HepG2 (cell line): ENCODE results near the gene CPE. TPM values are rescaled to one million over a fixed set of nuclear protein-coding genes. Genes with fewer than 3 reads are reported as not detected.
A peak's percentile ranks its signal among the peaks of the same experiment; 100 is the strongest.

ENCODE experiments used
- ATAC-seq: fragments of 200-7000 bp; cut with Tn5 transposase; 3 replicates; pipeline ENCODE4 v1.9.1; 2020; ENCODE audit warnings: mild to moderate bottlenecking, moderate library complexity
- BruUV-seq: library from RNA; stranded (reverse); fragments of 400-500 nt; replicated peaks from 2 replicates; lab custom pipeline; 2021; lab: Mats Ljungman, UMichigan
- CTCF ChIA-PET: fragments of 300-600 bp; formaldehyde crosslinking; extraction: SDS; loops from one replicate; lab custom pipeline; 2021; ENCODE audit warnings: low total read pairs, inconsistent platforms, low intra/inter-chr PET ratio; lab: Yijun Ruan, JAX
- POLR2A ChIA-PET: fragments of 350-600 bp; sonication (Branson Sonifier 250); formaldehyde crosslinking; loops from one replicate; lab custom pipeline; 2020; ENCODE audit warnings: antibody characterized with exemption, inconsistent platforms; lab: Yijun Ruan, JAX
- DNase-seq: peaks from one replicate; pipeline ENCODE4 v3.0.0-alpha.2; 2015; ENCODE audit warnings: low spot score
- FAIRE-seq: peaks from 3 replicates; lab custom pipeline; 2011; peaks lifted over from hg19 to GRCh38; lab: Jason Lieb, UNC
- H2AFZ ChIP-seq: one replicate; pipeline ENCODE4 v1.6.1; 2011; ENCODE audit warnings: low read length, inconsistent platforms
- H3K27ac ChIP-seq: fragments of 300-600 bp; 3 replicates; pipeline ENCODE4 v1.8.0; 2011; ENCODE audit warnings: mixed run types, mild to moderate bottlenecking, mixed read lengths, low read length, inconsistent platforms; ENCODE audit not compliant: insufficient read depth; ENCODE audit errors: extremely low read length
- H3K27me3 ChIP-seq, 2 experiments: fragments of 200-600 bp in 1 of 2; 2 replicates in 1 of 2; 3 replicates in 1 of 2; pipeline versions ENCODE4 v1.6.0 to v1.8.0; 2011; ENCODE audit warnings: low read length in 2 of 2, mild to moderate bottlenecking in 2 of 2, moderate library complexity in 2 of 2, inconsistent platforms in 1 of 2; ENCODE audit not compliant: insufficient read depth in 2 of 2, control insufficient read depth in 1 of 2
- H3K36me3 ChIP-seq, 2 experiments: fragments of 200-600 bp in 1 of 2; replicated peaks in 1 of 2; 2 replicates in 1 of 2; 3 replicates in 1 of 2; pipeline versions ENCODE4 v1.5.1 to v1.8.0; 2011; ENCODE audit warnings: low read length in 2 of 2, inconsistent platforms in 1 of 2; ENCODE audit not compliant: insufficient read depth in 2 of 2, control insufficient read depth in 1 of 2
- H3K4me1 ChIP-seq: 2 replicates; pipeline ENCODE4 v1.5.1; 2012; ENCODE audit warnings: low read length, inconsistent platforms; ENCODE audit not compliant: insufficient read depth
- H3K4me2 ChIP-seq: 2 replicates; pipeline ENCODE4 v1.6.0; 2011; ENCODE audit warnings: low read depth, low read length, inconsistent platforms
- H3K4me3 ChIP-seq, 3 experiments: fragments of 200-600 bp in 1 of 3; sonication (generic), shearing (Covaris generic) in 1 of 3; replicated peaks in 1 of 3; 2 replicates each; pipeline ENCODE4 v1.5.1; 2011 to 2016; ENCODE audit warnings: low read length in 3 of 3, inconsistent platforms in 2 of 3, low read depth in 2 of 3, mild to moderate bottlenecking in 2 of 3, control low read depth in 1 of 3, mixed read lengths in 1 of 3; ENCODE audit not compliant: insufficient read depth in 1 of 3
- H3K79me2 ChIP-seq: one replicate; pipeline ENCODE4 v1.6.1; 2011; ENCODE audit warnings: low read length, inconsistent platforms; ENCODE audit not compliant: insufficient read depth
- H3K9ac ChIP-seq: 2 replicates; pipeline ENCODE4 v1.6.0; 2011; ENCODE audit warnings: mild to moderate bottlenecking, low read depth, low read length, inconsistent platforms; ENCODE audit not compliant: insufficient read depth
- H3K9me3 ChIP-seq: 2 replicates; pipeline ENCODE4 v1.5.1; 2012; ENCODE audit warnings: mild to moderate bottlenecking, low read length
- H4K20me1 ChIP-seq: 2 replicates; pipeline ENCODE4 v1.6.0; 2011; ENCODE audit warnings: inconsistent platforms, mild to moderate bottlenecking, low read length, moderate library complexity; ENCODE audit not compliant: insufficient read depth
- CEBPG ChIP-seq: IDR thresholded peaks from 2 replicates; pipeline ENCODE4 v1.6.1; 2016
- MEF2D ChIP-seq: sonication (generic); formaldehyde crosslinking; IDR thresholded peaks from 2 replicates; pipeline ENCODE4 v1.5.1; 2020; ENCODE audit warnings: mild to moderate bottlenecking, missing genetic modification reagents
- MLLT10 ChIP-seq: sonication (generic); formaldehyde crosslinking; IDR thresholded peaks from 2 replicates; pipeline ENCODE4 v1.4.0; 2020; ENCODE audit warnings: missing genetic modification reagents
- NR2F6 ChIP-seq, 2 experiments: IDR thresholded peaks; 2 replicates each; pipeline ENCODE4 v1.6.1; 2016; ENCODE audit warnings: antibody characterized with exemption in 1 of 2, mild to moderate bottlenecking in 1 of 2
- ONECUT2 ChIP-seq: sonication (generic); formaldehyde crosslinking; IDR thresholded peaks from 2 replicates; pipeline ENCODE4 v1.4.0; 2020; ENCODE audit warnings: missing genetic modification reagents
- TAF1 ChIP-seq: sonication (generic); formaldehyde crosslinking; IDR thresholded peaks from 2 replicates; pipeline ENCODE4 v1.4.0; 2020; ENCODE audit warnings: missing genetic modification reagents
- ZNF460 ChIP-seq: sonication (generic); formaldehyde crosslinking; IDR thresholded peaks from 2 replicates; pipeline ENCODE4 v1.5.1; 2020; ENCODE audit warnings: missing genetic modification reagents, mild to moderate bottlenecking, borderline replicate concordance
- WGBS: methylation state at CpG from one replicate; pipeline ENCODE4 v1.1.6; 2017; ENCODE audit warnings: low lambda C conversion rate; 5-methylcytosine and 5-hydroxymethylcytosine counted together
- in situ Hi-C: cut with HindIII; loops from 2 replicates; pipeline ENCODE4 v1.10.0; 2017; ENCODE audit warnings: low pct_unique_long_range_greater_than_20kb; ENCODE audit not compliant: extremely low pct_ligation_motif_present
- intact Hi-C: fragments of 100-400 bp; cut with micrococcal nuclease; formaldehyde crosslinking; loops from one replicate; pipeline ENCODE4 v1.10.0; 2022; ENCODE audit not compliant: unreplicated experiment
- polyA plus RNA-seq, 8 experiments: library from polyadenylated mRNA; depleted of rRNA in 3 of 8; stranded (reverse) in 7 of 8; unstranded in 1 of 8; fragments of >200 nt; fragmentation: Illumina TruSeq in 4 of 8; extraction: Trizol in 4 of 8; gene quantifications; 2 replicates each; pipeline versions ENCODE4 v1.2.1 to v1.2.3, GENCODE V29; 2011 to 2016; ENCODE audit warnings: low read depth in 4 of 8, missing spikeins in 1 of 8, mixed read lengths in 1 of 8; ENCODE audit not compliant: insufficient read depth in 1 of 8
- total RNA-seq, 5 experiments: library from RNA; depleted of rRNA; stranded (reverse); fragments of >200 nt; fragmentation: Illumina TruSeq; extraction: Trizol; gene quantifications; 2 replicates each; pipeline ENCODE4 v1.2.3, GENCODE V29; 2016; ENCODE audit warnings: low read depth in 1 of 5
- TF ChIP-seq, protein P1 (sequence below): sonication (generic); formaldehyde crosslinking; IDR thresholded peaks from 2 replicates; pipeline ENCODE4 v1.4.0; 2020; ENCODE audit warnings: missing genetic modification reagents
- TF ChIP-seq, protein P2 (sequence below): sonication (generic); formaldehyde crosslinking; IDR thresholded peaks from 2 replicates; pipeline ENCODE4 v1.5.0; 2020; ENCODE audit warnings: mild to moderate bottlenecking, missing genetic modification reagents, borderline replicate concordance

CPE gene
- total and polyA plus RNA-seq, 2 of the 13 experiments (the other 11 are each of a cell fraction or from before 2014, with no cell fraction given): 268 to 852 TPM

DNA sequence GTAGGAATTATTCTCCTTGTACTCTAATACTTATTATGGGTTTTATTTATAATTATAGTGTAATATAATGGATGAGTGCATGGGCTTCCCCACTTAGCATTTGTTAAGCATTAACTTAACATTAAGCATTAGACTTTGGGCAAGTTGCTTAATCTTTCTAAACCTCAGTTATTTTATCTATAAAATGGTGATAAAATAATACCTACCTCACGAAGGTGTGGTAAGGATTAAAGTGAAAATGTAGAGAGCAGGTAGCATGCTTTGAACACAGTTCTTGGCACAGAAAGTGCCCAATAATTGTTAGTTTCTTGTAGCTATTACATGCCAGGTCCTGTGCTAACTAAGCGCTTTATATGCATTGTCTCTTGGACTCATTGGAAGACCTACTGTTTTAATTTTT is 48.7 kb upstream of the CPE start (continued):
- TF ChIP-seq, protein P1, sequence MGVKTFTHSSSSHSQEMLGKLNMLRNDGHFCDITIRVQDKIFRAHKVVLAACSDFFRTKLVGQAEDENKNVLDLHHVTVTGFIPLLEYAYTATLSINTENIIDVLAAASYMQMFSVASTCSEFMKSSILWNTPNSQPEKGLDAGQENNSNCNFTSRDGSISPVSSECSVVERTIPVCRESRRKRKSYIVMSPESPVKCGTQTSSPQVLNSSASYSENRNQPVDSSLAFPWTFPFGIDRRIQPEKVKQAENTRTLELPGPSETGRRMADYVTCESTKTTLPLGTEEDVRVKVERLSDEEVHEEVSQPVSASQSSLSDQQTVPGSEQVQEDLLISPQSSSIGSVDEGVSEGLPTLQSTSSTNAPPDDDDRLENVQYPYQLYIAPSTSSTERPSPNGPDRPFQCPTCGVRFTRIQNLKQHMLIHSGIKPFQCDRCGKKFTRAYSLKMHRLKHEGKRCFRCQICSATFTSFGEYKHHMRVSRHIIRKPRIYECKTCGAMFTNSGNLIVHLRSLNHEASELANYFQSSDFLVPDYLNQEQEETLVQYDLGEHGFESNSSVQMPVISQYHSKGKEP (CRISPR knock-in tag): no peak

DNA sequence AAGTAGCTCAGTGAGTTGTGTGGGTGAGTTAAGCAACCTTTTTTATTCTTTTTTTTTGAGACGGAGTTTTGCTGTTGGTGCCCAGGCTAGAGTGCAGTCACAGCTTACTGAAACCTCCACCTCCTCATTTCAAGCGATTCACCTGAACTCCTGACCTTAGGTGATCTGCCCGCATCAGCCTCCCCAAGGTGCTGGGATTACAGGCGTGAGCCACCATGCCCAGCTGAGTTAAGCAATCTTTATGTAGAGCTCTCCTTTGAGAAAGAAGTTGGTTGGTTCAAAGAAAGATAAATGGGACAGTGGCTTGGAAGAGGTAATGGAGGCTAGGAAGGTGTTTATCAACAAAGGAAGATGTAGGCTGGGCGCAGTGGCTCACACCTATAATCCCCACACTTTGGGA is 48.1 kb upstream of the CPE start:
- H3K36me3 ChIP-seq: peaks cover 0 to 35% of the 10 kb centered on the region in 2 experiments; a peak in 4 of 5 replicates
- peak overlapping the region; percentile 16 for H3K27ac ChIP-seq
- ChIA-PET POLR2A (interaction anchor here (0.8 kb wide), 1 partner anchor 49 kb away, joined by 3 read pairs; the partner anchor contains the start of gene CPE), CTCF (no interaction called here)
- H3K79me2 ChIP-seq: peaks cover 89% of the 10 kb centered on the region
- in situ Hi-C loops: no loop called here
- peaks cover 0 to 5% of the 10 kb centered on the region in 2 experiments; a peak in 1 of 5 replicates for H3K27me3 ChIP-seq
- H3K4me2 ChIP-seq: peak overlapping the region; percentile 88
- peaks cover 70% of the 10 kb centered on the region for H4K20me1 ChIP-seq
- no peaks in the 10 kb centered on the region for H3K9me3 ChIP-seq
- TF ChIP-seq CEBPG (peak; percentile 24; the same call in 1 of the 2 replicates), ZNF460 (CRISPR knock-in tag) (peak; percentile 20; the same call in 1 of the 2 replicates), TAF1 (CRISPR knock-in tag) (0 out of 2 replicates have a peak, but pooled peaks have one; percentile 29), MLLT10 (CRISPR knock-in tag) (peak; percentile 21; the same call in 1 of the 2 replicates), ONECUT2 (CRISPR knock-in tag) (0 out of 2 replicates have a peak, but pooled peaks have one; percentile 9), NR2F6 (IDR thresholded peaks at IDR 0.05) (no peak), NR2F6 (CRISPR knock-in tag; IDR thresholded peaks at IDR 0.05) (no peak), MEF2D (CRISPR knock-in tag) (no peak)
- TF ChIP-seq, protein P2, sequence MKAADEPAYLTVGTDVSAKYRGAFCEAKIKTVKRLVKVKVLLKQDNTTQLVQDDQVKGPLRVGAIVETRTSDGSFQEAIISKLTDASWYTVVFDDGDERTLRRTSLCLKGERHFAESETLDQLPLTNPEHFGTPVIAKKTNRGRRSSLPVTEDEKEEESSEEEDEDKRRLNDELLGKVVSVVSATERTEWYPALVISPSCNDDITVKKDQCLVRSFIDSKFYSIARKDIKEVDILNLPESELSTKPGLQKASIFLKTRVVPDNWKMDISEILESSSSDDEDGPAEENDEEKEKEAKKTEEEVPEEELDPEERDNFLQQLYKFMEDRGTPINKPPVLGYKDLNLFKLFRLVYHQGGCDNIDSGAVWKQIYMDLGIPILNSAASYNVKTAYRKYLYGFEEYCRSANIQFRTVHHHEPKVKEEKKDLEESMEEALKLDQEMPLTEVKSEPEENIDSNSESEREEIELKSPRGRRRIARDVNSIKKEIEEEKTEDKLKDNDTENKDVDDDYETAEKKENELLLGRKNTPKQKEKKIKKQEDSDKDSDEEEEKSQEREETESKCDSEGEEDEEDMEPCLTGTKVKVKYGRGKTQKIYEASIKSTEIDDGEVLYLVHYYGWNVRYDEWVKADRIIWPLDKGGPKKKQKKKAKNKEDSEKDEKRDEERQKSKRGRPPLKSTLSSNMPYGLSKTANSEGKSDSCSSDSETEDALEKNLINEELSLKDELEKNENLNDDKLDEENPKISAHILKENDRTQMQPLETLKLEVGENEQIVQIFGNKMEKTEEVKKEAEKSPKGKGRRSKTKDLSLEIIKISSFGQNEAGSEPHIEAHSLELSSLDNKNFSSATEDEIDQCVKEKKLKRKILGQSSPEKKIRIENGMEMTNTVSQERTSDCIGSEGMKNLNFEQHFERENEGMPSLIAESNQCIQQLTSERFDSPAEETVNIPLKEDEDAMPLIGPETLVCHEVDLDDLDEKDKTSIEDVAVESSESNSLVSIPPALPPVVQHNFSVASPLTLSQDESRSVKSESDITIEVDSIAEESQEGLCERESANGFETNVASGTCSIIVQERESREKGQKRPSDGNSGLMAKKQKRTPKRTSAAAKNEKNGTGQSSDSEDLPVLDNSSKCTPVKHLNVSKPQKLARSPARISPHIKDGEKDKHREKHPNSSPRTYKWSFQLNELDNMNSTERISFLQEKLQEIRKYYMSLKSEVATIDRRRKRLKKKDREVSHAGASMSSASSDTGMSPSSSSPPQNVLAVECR (CRISPR knock-in tag): 0 out of 2 replicates have a peak, but pooled peaks have one; percentile 18
- DNase-seq (no peak), FAIRE-seq (no peak), ATAC-seq (no peak)
- H3K9ac ChIP-seq: peak overlapping the region; percentile 96
- H3K4me1 ChIP-seq: peaks cover 62% of the 10 kb centered on the region
- H2AFZ ChIP-seq: no peak overlapping the region
- intact Hi-C loops: no loop called here
- 39% methylated on average over 5 of the region's 5 CpGs for WGBS
- BruUV-seq: no TSS peak
- H3K4me3 ChIP-seq: peak overlapping the region; percentile 77 to 96 (median 78)
